ENCODE data around the gene IL31RA.
"Not testable (repeated sequence)": the region's sequence is repeated elsewhere in the genome, so short reads cannot be mapped to it uniquely, and the experiment has no call there.

Gene IL31RA

DNA sequence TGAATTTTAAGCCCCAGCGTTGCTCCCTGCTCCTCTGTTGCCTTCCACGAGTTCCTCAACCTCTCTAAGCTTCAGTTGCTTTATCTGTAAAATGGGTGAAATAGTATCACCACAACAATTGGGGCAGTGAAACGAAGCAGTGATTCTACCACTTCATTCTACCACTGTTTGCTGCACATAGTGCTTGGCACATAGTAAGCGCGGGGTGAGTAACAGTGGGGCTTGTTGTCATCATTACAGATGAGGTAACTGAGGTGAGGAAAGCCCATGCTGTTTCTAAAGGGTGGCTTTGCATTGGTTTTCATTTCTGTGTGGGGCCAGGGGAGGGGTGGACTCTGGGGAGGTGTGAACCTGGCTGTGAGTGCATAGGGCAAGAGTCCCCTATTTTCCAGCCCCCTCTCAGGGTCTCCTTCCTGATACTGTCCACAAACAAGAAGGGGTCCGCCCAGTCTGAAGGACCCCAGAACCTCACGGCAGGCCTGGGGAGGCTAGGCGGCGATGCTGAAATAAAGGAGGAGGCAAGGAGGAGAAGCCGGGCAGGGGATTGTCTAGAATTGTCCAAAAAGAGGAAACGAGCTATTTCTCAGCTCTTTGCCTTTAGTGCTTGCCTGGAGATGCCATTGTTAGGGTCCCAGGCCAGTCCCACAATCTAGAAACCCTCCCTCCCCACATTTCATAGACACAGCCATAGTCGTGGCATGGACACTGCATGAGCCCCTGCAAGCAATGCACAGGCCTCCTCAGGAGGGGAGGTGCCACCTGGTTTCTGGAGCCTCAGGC lies 78.1 kb downstream of the IL31RA start:
- Mint-ChIP-seq H3K4me3 (no peak overlapping the region), H3K27me3 (peaks cover 13% of the 10 kb centered on the region), H3K36me3 (ENCODE audit: low read depth) (no peaks in the 10 kb centered on the region), H3K4me1 (ENCODE audit: low read depth) (no peaks in the 10 kb centered on the region), H3K27ac (no peak overlapping the region), H3K9me3 (no peaks in the 10 kb centered on the region)
- intact Hi-C loops (cut with micrococcal nuclease), result no loop called here

DNA sequence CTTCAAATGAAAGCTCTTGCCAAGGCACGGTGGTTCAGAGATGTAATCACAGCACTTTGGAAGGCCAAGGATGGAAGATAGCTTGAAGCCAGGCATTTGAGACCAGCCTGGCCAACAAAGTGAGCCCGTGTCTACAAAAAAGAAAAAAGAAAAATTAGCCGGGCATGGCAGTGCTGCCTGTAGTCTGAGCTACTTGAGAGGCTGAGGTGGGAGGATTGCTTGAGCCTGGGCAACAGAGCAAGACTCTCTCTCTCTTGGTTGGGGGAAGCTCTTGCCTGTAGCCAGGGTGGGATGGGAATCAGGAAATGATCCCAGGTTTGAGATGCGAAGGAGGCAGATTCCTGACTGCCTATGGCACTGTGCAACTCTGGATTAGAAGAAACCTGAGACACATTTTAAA lies 81.5 kb downstream of the IL31RA start:
- no peaks in the 10 kb centered on the region for H3K9me3 Mint-ChIP-seq
- H3K27ac Mint-ChIP-seq, result no peak overlapping the region
- intact Hi-C loops (cut with micrococcal nuclease), result no loop called here
- H3K36me3 Mint-ChIP-seq (ENCODE audit: low read depth), result peaks cover 14% of the 10 kb centered on the region
- H3K4me3 Mint-ChIP-seq, result no peak overlapping the region
- H3K27me3 Mint-ChIP-seq, result peaks cover 3% of the 10 kb centered on the region
- no peaks in the 10 kb centered on the region for H3K4me1 Mint-ChIP-seq (ENCODE audit: low read depth)

DNA sequence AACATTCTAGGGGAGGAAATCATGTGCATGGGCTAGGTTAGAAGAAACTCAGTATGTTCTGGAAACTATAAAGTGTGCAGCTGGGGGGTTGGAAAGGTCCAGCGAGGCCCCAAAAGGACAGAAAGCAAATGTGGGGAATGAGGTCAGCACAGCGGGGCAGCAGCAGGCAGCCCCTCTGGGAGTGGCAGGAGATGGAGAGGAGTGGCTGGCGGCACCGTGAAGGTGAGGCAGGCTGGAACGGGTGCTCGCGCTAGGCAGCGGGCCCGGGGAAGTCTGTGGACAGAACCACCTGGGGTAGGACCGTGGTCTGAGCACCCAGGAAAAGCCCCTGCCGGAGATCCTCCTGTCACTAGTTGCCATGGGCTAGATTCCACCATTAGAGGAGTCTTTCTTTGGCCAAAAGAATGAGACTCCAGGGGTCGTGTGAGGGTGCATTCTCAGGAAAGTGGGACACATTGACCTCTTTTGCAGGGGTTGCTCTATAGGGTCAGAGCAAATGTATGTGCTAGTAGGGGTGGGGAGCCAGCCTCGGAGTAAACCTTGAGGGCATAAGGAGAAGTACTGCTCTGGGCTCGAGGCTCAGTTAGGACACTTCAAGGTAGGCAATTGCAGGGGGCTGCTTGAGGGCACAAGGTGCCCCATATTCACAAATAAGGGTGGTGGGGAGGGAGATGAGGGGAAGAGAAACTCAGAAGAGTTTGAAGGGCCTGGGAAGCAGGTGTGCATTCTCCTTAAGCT lies 82.4 kb downstream of the IL31RA start:
- no peaks in the 10 kb centered on the region for H3K27me3 Mint-ChIP-seq
- H3K36me3 Mint-ChIP-seq (ENCODE audit: low read depth), result peaks cover 20% of the 10 kb centered on the region
- intact Hi-C loops (cut with micrococcal nuclease), result no loop called here
- H3K27ac Mint-ChIP-seq, result no peak overlapping the region
- H3K4me1 Mint-ChIP-seq (ENCODE audit: low read depth), result no peaks in the 10 kb centered on the region
- H3K9me3 Mint-ChIP-seq, result no peaks in the 10 kb centered on the region
- H3K4me3 Mint-ChIP-seq, result no peak overlapping the region

DNA sequence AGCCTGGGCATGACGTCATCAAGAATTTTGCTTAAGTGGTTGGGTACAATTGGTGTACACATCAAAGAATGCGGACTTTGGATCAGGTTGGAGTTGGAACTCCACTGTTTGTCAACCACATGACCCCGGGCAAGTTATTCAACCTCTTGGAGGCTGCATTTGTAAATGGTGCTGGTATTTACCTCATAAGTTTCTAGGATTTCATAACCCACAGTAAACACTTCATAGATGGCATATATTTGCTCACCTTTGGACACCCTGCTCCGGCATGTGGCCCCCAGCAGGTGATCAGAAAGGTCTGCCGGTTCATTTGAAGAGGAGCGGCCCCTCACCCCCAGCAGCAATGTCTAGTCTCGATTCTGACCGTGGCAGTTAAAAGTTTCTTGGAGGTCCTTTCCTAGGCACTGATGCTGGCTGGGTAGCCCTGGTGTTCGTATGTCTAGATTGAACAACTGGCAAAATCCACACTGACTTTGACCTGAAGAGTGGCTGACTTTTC lies 83.0 kb downstream of the IL31RA start:
- intact Hi-C loops (cut with micrococcal nuclease), result no loop called here
- no peaks in the 10 kb centered on the region for H3K27me3 Mint-ChIP-seq
- no peak overlapping the region for H3K4me3 Mint-ChIP-seq
- H3K9me3 Mint-ChIP-seq, result no peaks in the 10 kb centered on the region
- peaks cover 26% of the 10 kb centered on the region for H3K36me3 Mint-ChIP-seq (ENCODE audit: low read depth)
- H3K4me1 Mint-ChIP-seq (ENCODE audit: low read depth), result no peaks in the 10 kb centered on the region
- H3K27ac Mint-ChIP-seq, result no peak overlapping the region

DNA sequence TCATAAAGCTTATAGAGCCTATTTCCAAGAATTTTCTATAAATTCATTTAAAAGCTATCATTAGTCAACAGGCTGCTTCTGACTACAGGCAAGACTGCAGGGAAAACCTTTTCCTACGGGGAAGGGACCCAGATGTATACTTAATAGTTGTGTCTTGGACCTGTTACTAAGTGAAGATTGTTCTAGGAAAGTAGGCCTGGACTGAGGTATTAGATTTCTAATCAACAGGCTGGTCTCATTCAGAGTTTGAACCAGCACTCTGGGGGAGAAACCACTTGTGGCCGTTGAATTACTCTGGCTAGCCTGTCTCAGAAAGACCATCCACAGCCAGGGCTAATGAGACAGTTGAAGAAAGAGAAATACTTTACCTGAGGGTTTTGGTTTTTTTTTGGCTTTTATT lies 83.6 kb downstream of the IL31RA start:
- H3K9me3 Mint-ChIP-seq, result no peaks in the 10 kb centered on the region
- H3K36me3 Mint-ChIP-seq (ENCODE audit: low read depth), result peaks cover 31% of the 10 kb centered on the region
- H3K27me3 Mint-ChIP-seq, result no peaks in the 10 kb centered on the region
- H3K4me1 Mint-ChIP-seq (ENCODE audit: low read depth), result no peaks in the 10 kb centered on the region
- no peak overlapping the region for H3K4me3 Mint-ChIP-seq
- intact Hi-C loops (cut with micrococcal nuclease), result no loop called here
- no peak overlapping the region for H3K27ac Mint-ChIP-seq

DNA sequence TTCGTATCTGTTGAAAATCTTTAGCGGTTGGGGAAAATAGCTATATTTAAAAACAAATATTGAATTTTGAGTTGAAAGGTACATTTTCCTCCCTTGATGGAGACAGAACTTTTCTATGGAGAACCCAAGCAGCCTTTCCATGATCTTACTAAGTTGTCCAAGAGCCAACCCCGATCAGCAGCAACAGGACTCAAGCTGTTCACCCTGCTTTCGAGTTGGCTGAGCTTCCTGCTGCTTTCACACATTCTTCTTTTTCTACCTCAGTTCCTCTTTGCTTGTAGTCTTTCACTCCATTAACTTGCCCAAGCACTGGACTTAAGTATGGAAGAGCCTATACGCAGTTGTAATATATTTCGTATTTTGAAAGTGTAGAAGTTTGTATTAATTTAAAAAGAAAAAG lies 84.2 kb downstream of the IL31RA start:
- no peak overlapping the region for H3K27ac Mint-ChIP-seq
- peaks cover 38% of the 10 kb centered on the region for H3K36me3 Mint-ChIP-seq (ENCODE audit: low read depth)
- H3K4me1 Mint-ChIP-seq (ENCODE audit: low read depth), result no peaks in the 10 kb centered on the region
- H3K4me3 Mint-ChIP-seq, result no peak overlapping the region
- intact Hi-C loops (cut with micrococcal nuclease), result no loop called here
- no peaks in the 10 kb centered on the region for H3K27me3 Mint-ChIP-seq
- no peaks in the 10 kb centered on the region for H3K9me3 Mint-ChIP-seq

DNA sequence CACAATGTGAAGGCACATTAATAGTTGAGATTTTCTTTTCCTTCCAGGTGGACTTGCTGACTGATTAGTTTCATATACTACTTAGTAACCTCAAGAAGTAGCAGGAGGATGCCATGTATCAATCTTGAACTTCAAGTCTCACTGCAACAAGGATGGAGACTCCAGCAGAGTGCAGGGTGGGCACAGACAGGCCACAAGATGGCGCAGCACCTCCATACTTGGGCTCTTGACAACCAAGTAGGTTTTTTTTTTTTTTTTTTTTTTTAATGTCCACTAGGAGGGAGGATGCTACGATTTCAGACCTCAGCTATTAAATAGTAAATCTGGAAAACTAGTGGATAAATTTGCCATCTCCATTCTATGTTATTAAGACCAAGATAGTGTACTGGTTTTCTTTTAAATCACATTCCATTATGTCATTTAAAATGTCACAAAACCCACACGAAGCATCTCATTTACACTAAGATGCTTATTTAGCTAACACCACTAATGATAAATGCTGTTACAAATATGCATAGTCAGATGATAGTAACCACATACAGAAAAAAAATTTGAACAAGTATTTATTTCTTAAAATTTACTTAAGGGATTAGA lies 85.0 kb downstream of the IL31RA start:
- Mint-ChIP-seq H3K9me3 (no peaks in the 10 kb centered on the region), H3K27me3 (no peaks in the 10 kb centered on the region)
- intact Hi-C loops (cut with micrococcal nuclease), result loop anchor here (1.0 to 2.0 kb wide), 2 partner anchors 265 to 335 kb away; no protein-coding TSS in a partner anchor

DNA sequence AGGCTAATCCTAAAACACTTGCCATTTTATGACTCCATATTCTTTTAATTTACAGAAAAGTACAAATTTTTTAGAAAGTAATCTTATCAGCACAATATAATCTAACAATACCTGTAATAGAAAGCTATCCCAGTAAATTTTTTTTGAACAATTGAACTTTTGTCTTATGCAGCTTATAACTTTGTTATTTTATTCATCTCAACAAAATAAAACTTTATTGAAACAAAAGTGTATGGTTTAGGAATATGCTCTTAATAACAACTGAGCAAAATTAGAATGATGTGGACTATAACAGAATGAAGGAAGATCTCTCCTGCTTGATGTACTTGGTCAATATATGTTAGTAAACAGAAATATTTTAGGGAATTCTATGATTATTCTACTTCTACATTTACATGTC lies 86.4 kb downstream of the IL31RA start:
- not testable (repeated sequence) for H3K4me1 Mint-ChIP-seq (ENCODE audit: low read depth); H3K27ac Mint-ChIP-seq; H3K27me3 Mint-ChIP-seq; H3K9me3 Mint-ChIP-seq; H3K4me3 Mint-ChIP-seq
- intact Hi-C loops (cut with micrococcal nuclease), result loop anchor here (2.0 kb wide), 1 partner anchor 333 kb away; no protein-coding TSS in a partner anchor
- H3K36me3 Mint-ChIP-seq (ENCODE audit: low read depth), result peaks cover 59% of the 10 kb centered on the region

More for the DNA sequence above, 85.0 kb downstream of the IL31RA start:
- no peak overlapping the region for H3K27ac Mint-ChIP-seq
- peaks cover 46% of the 10 kb centered on the region for H3K36me3 Mint-ChIP-seq (ENCODE audit: low read depth)
- H3K4me3 Mint-ChIP-seq, result no peak overlapping the region
- H3K4me1 Mint-ChIP-seq (ENCODE audit: low read depth), result no peaks in the 10 kb centered on the region

DNA sequence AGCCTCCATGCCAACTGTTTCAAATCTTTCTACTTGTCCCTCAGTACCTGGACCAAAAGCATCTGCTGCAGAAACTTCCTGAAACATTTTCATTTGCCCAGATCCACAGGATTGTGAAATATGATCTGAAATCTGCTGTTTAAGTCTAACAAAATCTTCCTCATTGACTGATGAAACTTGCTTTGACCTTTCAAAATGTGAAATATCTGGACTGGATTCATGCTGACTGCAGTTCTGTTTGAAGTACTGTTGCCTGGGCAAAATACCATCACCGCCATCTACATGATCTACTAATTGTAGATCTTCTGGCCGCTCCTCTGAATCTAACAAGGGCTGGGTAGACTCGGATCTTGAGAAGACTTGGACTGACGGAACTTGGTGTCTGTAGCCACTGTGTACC lies 90.0 kb downstream of the IL31RA start:
- not testable (repeated sequence) for H3K27me3 Mint-ChIP-seq; H3K9me3 Mint-ChIP-seq; H3K4me3 Mint-ChIP-seq; H3K27ac Mint-ChIP-seq; H3K4me1 Mint-ChIP-seq (ENCODE audit: low read depth)
- intact Hi-C loops (cut with micrococcal nuclease), result loop anchor here (10.0 kb wide), 1 partner anchor 944 kb away; no protein-coding TSS in a partner anchor
- peaks cover 85% of the 10 kb centered on the region for H3K36me3 Mint-ChIP-seq (ENCODE audit: low read depth)

DNA sequence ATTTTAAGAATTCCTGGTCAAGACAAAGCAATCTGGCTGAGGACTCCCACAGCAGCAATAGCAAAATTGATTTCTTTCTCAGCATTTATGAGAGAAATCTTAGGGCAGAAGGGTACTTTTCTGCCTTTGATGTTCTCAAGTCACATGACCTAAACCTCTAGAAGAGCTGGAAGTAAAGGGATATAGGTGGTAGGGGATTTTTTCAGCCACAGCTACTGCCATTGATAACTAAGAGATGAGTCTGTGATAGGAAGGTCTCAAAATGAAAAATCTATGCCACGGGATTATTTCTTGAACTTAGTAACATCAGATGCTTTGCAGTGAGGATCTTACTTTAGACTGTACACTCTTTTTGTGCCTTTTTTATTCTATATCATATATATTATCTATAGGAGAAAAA lies 108.1 kb downstream of the IL31RA start:
- H3K9me3 Mint-ChIP-seq, result no peaks in the 10 kb centered on the region
- no peak overlapping the region for H3K4me3 Mint-ChIP-seq
- H3K4me1 Mint-ChIP-seq (ENCODE audit: low read depth), result no peaks in the 10 kb centered on the region
- intact Hi-C loops (cut with micrococcal nuclease), result no loop called here
- H3K27ac Mint-ChIP-seq, result no peak overlapping the region
- peaks cover 87% of the 10 kb centered on the region for H3K36me3 Mint-ChIP-seq (ENCODE audit: low read depth)
- H3K27me3 Mint-ChIP-seq, result no peaks in the 10 kb centered on the region

DNA sequence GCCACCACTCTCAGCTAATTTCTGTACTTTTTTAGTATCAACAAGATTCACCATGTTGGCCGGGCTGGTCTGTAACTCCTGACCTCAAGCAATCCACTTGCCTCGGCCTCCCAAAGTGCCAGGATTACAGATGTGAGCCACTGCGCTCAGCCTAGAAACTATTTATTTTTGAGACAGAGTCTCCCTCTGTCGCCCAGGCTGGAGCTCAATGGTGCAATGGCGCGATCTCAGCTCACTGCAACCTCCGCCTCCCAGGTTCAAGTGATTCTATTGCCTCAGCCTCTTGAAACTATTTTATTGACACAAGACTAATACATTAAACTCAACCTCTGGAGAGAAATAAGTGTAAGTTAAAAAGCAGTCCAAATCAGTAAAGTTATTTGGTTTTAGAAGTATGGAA lies 109.6 kb downstream of the IL31RA start:
- H3K27me3 Mint-ChIP-seq, result no peaks in the 10 kb centered on the region
- peaks cover 84% of the 10 kb centered on the region for H3K36me3 Mint-ChIP-seq (ENCODE audit: low read depth)
- H3K9me3 Mint-ChIP-seq, result no peaks in the 10 kb centered on the region
- no peak overlapping the region for H3K27ac Mint-ChIP-seq
- intact Hi-C loops (cut with micrococcal nuclease), result loop anchor here (5.0 to 10.0 kb wide), 2 partner anchors 686 to 917 kb away; no protein-coding TSS in a partner anchor
- no peak overlapping the region for H3K4me3 Mint-ChIP-seq
- no peaks in the 10 kb centered on the region for H3K4me1 Mint-ChIP-seq (ENCODE audit: low read depth)

DNA sequence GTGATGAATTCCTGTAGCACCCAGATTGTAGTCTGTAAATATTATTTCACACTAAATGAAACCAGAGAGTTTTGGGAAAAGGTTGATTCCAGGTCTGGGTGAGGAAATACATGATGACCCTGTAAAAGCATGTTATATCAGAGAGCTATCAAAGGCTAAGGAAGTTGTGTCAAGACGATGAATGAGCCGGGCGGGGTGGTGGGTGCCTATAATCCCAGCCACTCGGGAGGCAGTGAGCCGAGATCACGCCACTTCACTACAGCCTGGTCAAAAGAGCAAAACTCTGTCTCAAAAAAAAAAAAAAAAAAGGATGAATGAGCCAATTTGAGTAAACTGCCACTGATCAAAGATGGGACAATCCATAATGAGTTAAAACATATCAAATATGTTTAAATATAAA lies 114.4 kb downstream of the IL31RA start:
- Mint-ChIP-seq H3K9me3 (no peaks in the 10 kb centered on the region), H3K4me1 (ENCODE audit: low read depth) (peaks cover 7% of the 10 kb centered on the region), H3K27ac (no peak overlapping the region), H3K4me3 (no peak overlapping the region), H3K36me3 (ENCODE audit: low read depth) (peaks cover 87% of the 10 kb centered on the region), H3K27me3 (no peaks in the 10 kb centered on the region)
- intact Hi-C loops (cut with micrococcal nuclease), result loop anchor here (10.0 kb wide), 1 partner anchor 691 kb away; no protein-coding TSS in a partner anchor

DNA sequence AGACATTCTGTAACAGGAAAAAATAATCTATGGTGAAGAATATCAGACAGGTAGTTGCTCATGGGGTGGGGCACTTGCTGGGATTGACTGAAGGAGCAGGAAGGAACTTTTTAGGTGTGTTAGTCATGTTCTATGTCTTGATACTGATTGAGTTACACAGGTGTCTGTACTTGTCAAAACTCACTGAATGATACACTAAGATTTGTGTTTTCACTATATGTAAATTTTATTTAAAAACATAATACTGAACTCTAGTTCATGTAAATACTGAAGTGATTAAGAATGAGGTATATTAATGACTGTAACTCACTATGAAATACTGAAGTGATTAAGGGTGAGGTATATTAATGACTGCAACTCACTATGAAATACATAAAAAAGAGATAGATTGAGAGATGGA lies 115.1 kb downstream of the IL31RA start:
- intact Hi-C loops (cut with micrococcal nuclease), result loop anchor here (10.0 kb wide), 1 partner anchor 691 kb away; no protein-coding TSS in a partner anchor
- no peaks in the 10 kb centered on the region for H3K27me3 Mint-ChIP-seq
- no peak overlapping the region for H3K27ac Mint-ChIP-seq
- no peak overlapping the region for H3K4me3 Mint-ChIP-seq
- peaks cover 15% of the 10 kb centered on the region for H3K4me1 Mint-ChIP-seq (ENCODE audit: low read depth)
- H3K9me3 Mint-ChIP-seq, result no peaks in the 10 kb centered on the region
- peaks cover 87% of the 10 kb centered on the region for H3K36me3 Mint-ChIP-seq (ENCODE audit: low read depth)

DNA sequence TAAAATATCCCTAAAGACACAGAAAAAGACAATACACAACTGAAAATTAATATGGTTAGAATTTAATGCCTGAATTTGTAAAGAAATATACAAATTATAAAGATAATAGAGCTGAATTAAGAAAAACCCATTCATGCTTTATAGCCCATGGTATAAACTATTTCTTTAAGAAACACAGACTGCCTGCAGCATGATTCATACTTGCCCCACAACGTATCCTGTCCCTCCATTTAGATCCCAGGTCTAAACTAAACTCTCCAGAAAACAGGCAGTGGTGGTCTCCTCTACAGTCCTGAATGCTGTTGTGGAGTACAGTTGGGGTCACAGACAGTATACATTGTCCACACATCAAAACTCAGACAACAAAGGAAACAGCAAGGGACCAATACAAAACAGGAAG lies 118.8 kb downstream of the IL31RA start:
- no peak overlapping the region for H3K4me3 Mint-ChIP-seq
- H3K9me3 Mint-ChIP-seq, result no peaks in the 10 kb centered on the region
- intact Hi-C loops (cut with micrococcal nuclease), result loop anchor here (10.0 kb wide), 1 partner anchor 695 kb away; no protein-coding TSS in a partner anchor
- H3K27me3 Mint-ChIP-seq, result no peaks in the 10 kb centered on the region
- no peak overlapping the region for H3K27ac Mint-ChIP-seq
- peaks cover 98% of the 10 kb centered on the region for H3K36me3 Mint-ChIP-seq (ENCODE audit: low read depth)
- peaks cover 19% of the 10 kb centered on the region for H3K4me1 Mint-ChIP-seq (ENCODE audit: low read depth)

Measured in dendritic cell treated with granulocyte-macrophage colony-stimulating factor and Interleukin-4, amounts not matched to agents 40 ng/mL and 50 ng/mL, for 4 days (primary cell).